Panc1 (cell line): ENCODE measurements around the gene POFUT2. TPM values are rescaled to one million over a fixed set of nuclear protein-coding genes. Genes with fewer than 3 reads are reported as not detected.

ENCODE experiments used
- ATAC-seq: fragments of 200-7000 bp; cut with Tn5 transposase; 2 replicates; pipeline ENCODE4 v1.9.1; 2020; ENCODE audit warnings: mild to moderate bottlenecking, moderate library complexity
- BruUV-seq: library from RNA; stranded (reverse); fragments of 400-500 nt; replicated peaks from 2 replicates; lab custom pipeline; 2021; lab: Mats Ljungman, UMichigan
- CTCF ChIA-PET: fragments of 300-600 bp; sonication (Branson Sonifier 250); formaldehyde crosslinking; loops from one replicate; lab custom pipeline; 2022; ENCODE audit warnings: antibody characterized with exemption; lab: Charles Lee
- POLR2A ChIA-PET: fragments of 300-600 bp; sonication (Branson Sonifier 250); formaldehyde crosslinking; loops from one replicate; lab custom pipeline; 2022; ENCODE audit warnings: antibody characterized with exemption; lab: Charles Lee
- DNase-seq: peaks from one replicate; pipeline ENCODE4 v3.0.0-alpha.2; 2010; ENCODE audit warnings: low read depth, low spot score
- H3K27ac ChIP-seq: 2 replicates; pipeline ENCODE4 v1.5.1; 2011; ENCODE audit warnings: mild to moderate bottlenecking, low read length, inconsistent platforms
- H3K27me3 ChIP-seq: fragments of 200-500 bp; sonication (Bioruptor generic); 2 replicates; pipeline ENCODE4 v1.6.0; 2014; ENCODE audit warnings: low read length, inconsistent platforms; ENCODE audit not compliant: control insufficient read depth, insufficient read depth
- H3K36me3 ChIP-seq: fragments of 200-500 bp; sonication (Bioruptor generic); 2 replicates; pipeline ENCODE4 v1.5.1; 2014; ENCODE audit warnings: inconsistent platforms, mild to moderate bottlenecking, low read length, moderate library complexity; ENCODE audit not compliant: control insufficient read depth, insufficient read depth
- H3K4me1 ChIP-seq: 2 replicates; pipeline ENCODE4 v1.5.1; 2011; ENCODE audit warnings: inconsistent platforms, mild to moderate bottlenecking, low read length, moderate library complexity; ENCODE audit not compliant: control insufficient read depth, insufficient read depth
- H3K4me3 ChIP-seq, 2 experiments: 2 replicates each; pipeline ENCODE4 v1.5.1; 2011 to 2012; ENCODE audit warnings: low read depth in 2 of 2, low read length in 2 of 2, mild to moderate bottlenecking in 2 of 2, inconsistent platforms in 1 of 2, moderate library complexity in 1 of 2
- H3K9me3 ChIP-seq: fragments of 200-500 bp; sonication (Bioruptor generic); 2 replicates; pipeline ENCODE4 v1.5.1; 2014; ENCODE audit warnings: low read depth, mild to moderate bottlenecking, inconsistent platforms, low read length, moderate library complexity; ENCODE audit not compliant: control insufficient read depth, insufficient read depth
- CTCF ChIP-seq: fragments of 450-650 bp; IDR thresholded peaks from 2 replicates; pipeline ENCODE4 v1.5.1; 2017; ENCODE audit warnings: mild to moderate bottlenecking
- POLR2AphosphoS5 ChIP-seq: IDR thresholded peaks from 2 replicates; pipeline ENCODE4 v1.6.1; 2012; ENCODE audit warnings: mild to moderate bottlenecking, low read depth, low read length, moderate library complexity
- REST ChIP-seq, 2 experiments: IDR thresholded peaks; 2 replicates each; pipeline ENCODE4 v1.6.1; 2011 to 2012; ENCODE audit warnings: low read depth in 2 of 2, control low read depth in 1 of 2, low read length in 1 of 2, mild to moderate bottlenecking in 1 of 2, moderate library complexity in 1 of 2; ENCODE audit not compliant: insufficient read depth in 1 of 2
- SIN3A ChIP-seq: IDR thresholded peaks from 2 replicates; pipeline ENCODE4 v1.6.1; 2012; ENCODE audit warnings: low read depth, mild to moderate bottlenecking, low read length, moderate library complexity, borderline replicate concordance; ENCODE audit not compliant: insufficient read depth
- TCF7L2 ChIP-seq: IDR thresholded peaks from 2 replicates; pipeline ENCODE4 v1.6.1; 2011; ENCODE audit warnings: mild to moderate bottlenecking, low read depth, low read length, inconsistent platforms
- in situ Hi-C: cut with HindIII; loops from 2 replicates; pipeline ENCODE4 v1.10.0; 2016; ENCODE audit warnings: low sequenced_read_pairs, low pct_unique_long_range_greater_than_20kb
- intact Hi-C: fragments of 100-400 bp; cut with micrococcal nuclease; formaldehyde crosslinking; loops from one replicate; pipeline ENCODE4 v1.10.0; 2022; ENCODE audit not compliant: unreplicated experiment
- total RNA-seq: library from RNA; stranded (reverse); gene quantifications from one replicate; pipeline ENCODE4 v1.2.1, GENCODE V29; 2021; ENCODE audit not compliant: unreplicated experiment

Gene POFUT2
- total RNA-seq, 1 experiment from 2014 or later: 59.6 TPM

DNA sequence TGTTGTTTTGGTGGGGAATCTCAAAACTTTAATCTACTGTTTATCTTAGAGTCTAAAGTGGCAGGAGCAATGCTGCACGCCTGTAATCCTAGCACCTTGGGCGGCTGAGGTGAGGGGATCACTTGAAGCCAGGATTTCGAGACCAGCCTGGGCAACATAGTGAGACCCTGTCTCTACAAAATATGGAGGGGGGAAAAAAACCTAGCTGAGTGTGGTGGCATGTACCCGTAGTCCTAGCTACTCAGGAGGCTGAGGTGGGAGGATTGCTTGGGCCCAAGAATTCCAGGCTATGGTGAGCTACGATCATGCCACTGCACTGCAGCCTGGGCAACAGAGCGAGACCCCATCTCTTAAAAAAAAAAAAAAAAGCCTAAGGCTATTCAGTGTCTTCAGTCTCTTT, 38.1 kb downstream of the POFUT2 start:
- peaks cover 10% of the 10 kb centered on the region for H3K4me1 ChIP-seq
- ChIA-PET POLR2A (no interaction called here), CTCF (no interaction called here)
- TF ChIP-seq SIN3A: no peak
- TF ChIP-seq POLR2AphosphoS5: no peak
- intact Hi-C loops (no loop called here), in situ Hi-C loops (no loop called here)
- no peak overlapping the region for H3K27ac ChIP-seq
- BruUV-seq: no TSS peak
- ATAC-seq (no peak), DNase-seq (no peak)
- H3K9me3 ChIP-seq: no peaks in the 10 kb centered on the region
- H3K27me3 ChIP-seq: no peaks in the 10 kb centered on the region
- no peak overlapping the region for H3K4me3 ChIP-seq
- H3K36me3 ChIP-seq: no peaks in the 10 kb centered on the region

DNA sequence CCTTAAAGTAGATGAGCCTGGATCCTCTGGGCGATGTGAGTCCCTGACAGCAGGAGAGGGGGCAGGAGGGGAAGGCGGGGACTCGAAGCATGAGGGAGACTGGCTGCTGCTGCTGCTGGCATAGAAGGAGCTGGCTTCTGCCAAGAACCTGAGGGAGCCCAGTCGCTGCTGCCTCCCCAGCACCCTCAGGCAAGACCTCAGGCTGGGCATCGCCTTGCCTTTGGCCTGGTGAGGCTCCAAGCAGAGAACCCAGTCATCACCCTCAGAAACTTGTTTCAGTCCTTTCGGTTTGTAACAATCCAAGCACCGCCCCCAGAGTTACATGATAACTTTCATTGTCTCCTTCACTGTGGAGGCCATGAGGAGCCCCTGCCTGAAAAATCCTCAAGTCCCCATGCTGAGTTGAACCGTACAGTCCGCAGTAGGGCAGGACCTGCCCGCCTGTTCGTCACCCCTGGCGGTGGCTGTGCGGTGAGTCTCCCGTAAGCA, 38.8 kb downstream of the POFUT2 start:
- Histone ChIP-seq H3K27me3 (no peaks in the 10 kb centered on the region), H3K9me3 (peaks cover 1% of the 10 kb centered on the region; the same call in 1 of the 2 replicates), H3K27ac (no peak overlapping the region), H3K4me1 (peaks cover 10% of the 10 kb centered on the region), H3K36me3 (no peaks in the 10 kb centered on the region), H3K4me3 (peak overlapping the region; percentile 25 to 44)
- intact Hi-C loops (no loop called here), in situ Hi-C loops (no loop called here)
- ATAC-seq (peak; percentile 71), DNase-seq (no peak)
- CTCF ChIA-PET: no interaction called here
- TF ChIP-seq REST (IDR thresholded peaks at IDR 0.05; ENCODE audit: insufficient read depth in 1 of 2, low read depth in 2 of 2, low read length in 1 of 2) (no peak), TCF7L2 (no peak), SIN3A (no peak), CTCF (no peak), POLR2AphosphoS5 (no peak)
- POLR2A ChIA-PET: no interaction called here
- no TSS peak for BruUV-seq

GRCh38 chr21:45248301-45248892, 39.3 kb downstream of the POFUT2 start:
- Histone ChIP-seq H3K9me3 (peaks cover 7% of the 10 kb centered on the region; the same call in 1 of the 2 replicates), H3K4me1 (peaks cover 8% of the 10 kb centered on the region), H3K27me3 (no peaks in the 10 kb centered on the region), H3K4me3 (peak overlapping the region; percentile 25 to 44), H3K27ac (no peak overlapping the region), H3K36me3 (no peaks in the 10 kb centered on the region)
- CTCF ChIA-PET: no interaction called here
- TF ChIP-seq REST (IDR thresholded peaks at IDR 0.05; ENCODE audit: insufficient read depth in 1 of 2, low read depth in 2 of 2, low read length in 1 of 2): no peak
- no peak for TF ChIP-seq CTCF
- TF ChIP-seq POLR2AphosphoS5: no peak
- TF ChIP-seq TCF7L2: no peak
- TF ChIP-seq SIN3A: no peak
- ATAC-seq: peak; percentile 22; the same call in 1 of the 2 replicates
- POLR2A ChIA-PET: no interaction called here
- in situ Hi-C loops: no loop called here
- BruUV-seq: no TSS peak
- intact Hi-C loops: no loop called here
- DNase-seq: no peak
